ENCODE results near the gene SLC25A41.
A peak's percentile ranks its signal among the peaks of the same experiment; 100 is the strongest.

The SLC25A41 gene

GRCh38 chr19:6424939-6425731 is 8.4 kb downstream of the SLC25A41 start:
- ChIA-PET POLR2A (interaction anchor here (0.7 to 2.4 kb wide), 16 partner anchors 9 to 96 kb away, joined by 3 to 14 read pairs (median 4); partner anchors contain the start of genes ALKBH7, CLPP, GTF2F1 and SLC25A23), CTCF (no interaction called here)
- TF ChIP-seq ZNF384 (IDR thresholded peaks at IDR 0.05), result no peak
- TF ChIP-seq ARNT (IDR thresholded peaks at IDR 0.05), result no peak
- peak; percentile 37; the same call in 1 of the 2 replicates for TF ChIP-seq LEF1 (IDR thresholded peaks at IDR 0.05; ENCODE audit: borderline replicate concordance)
- no peak for TF ChIP-seq FOXK2 (IDR thresholded peaks at IDR 0.05)
- TF ChIP-seq BHLHE40 (IDR thresholded peaks at IDR 0.05; ENCODE audit: borderline replicate concordance), result no peak
- TF ChIP-seq FOXA1 (IDR thresholded peaks at IDR 0.05), result no peak
- peak; percentile 100 for TF ChIP-seq PKNOX1 (IDR thresholded peaks at IDR 0.05)
- TF ChIP-seq L3MBTL2 (conservative IDR thresholded peaks at IDR 0.05), result peak; percentile 100
- no peak; the same call in 1 of the 2 replicates for TF ChIP-seq FOXM1 (IDR thresholded peaks at IDR 0.05; ENCODE audit: borderline replicate concordance)
- TF ChIP-seq SP1 (IDR thresholded peaks at IDR 0.05), result peak; percentile 50
- DNase-seq (ENCODE audit: extremely low spot score), result peak; percentile 95

GRCh38 chr19:6424195-6424938 is 9.2 kb downstream of the SLC25A41 start, which contains the start of gene KHSRP:
TSS of gene KHSRP (minus strand) at chr19:6424811. CDS start at chr19:6424701, 110 bp downstream.
- POLR2A ChIA-PET, result interaction anchor here (0.5 to 2.4 kb wide), 18 partner anchors 9 to 556 kb away, joined by 3 to 14 read pairs (median 4); partner anchors contain the start of genes ALKBH7, CLPP, GTF2F1 and SLC25A23
- CTCF ChIA-PET, result interaction anchor here (0.5 kb wide), 1 partner anchor 15 kb away, joined by 5 read pairs; no protein-coding TSS in a partner anchor
- TF ChIP-seq LEF1 (IDR thresholded peaks at IDR 0.05; ENCODE audit: borderline replicate concordance) (no peak), HDGF (IDR thresholded peaks at IDR 0.05; ENCODE audit: borderline replicate concordance) (no peak), FOXM1 (IDR thresholded peaks at IDR 0.05; ENCODE audit: borderline replicate concordance) (peak; percentile 68; the same call in 1 of the 2 replicates), BHLHE40 (IDR thresholded peaks at IDR 0.05; ENCODE audit: borderline replicate concordance) (no peak)
- no peak for DNase-seq (ENCODE audit: extremely low spot score)

GRCh38 chr19:6423499-6424194 is 9.9 kb downstream of the SLC25A41 start:
- CTCF ChIA-PET, result interaction anchor here (0.5 kb wide), 1 partner anchor 14 kb away, joined by 5 read pairs; no protein-coding TSS in a partner anchor
- no peak for TF ChIP-seq SP1 (IDR thresholded peaks at IDR 0.05)
- peak; percentile 53 for DNase-seq (ENCODE audit: extremely low spot score)
- POLR2A ChIA-PET, result interaction anchor here (0.5 to 2.4 kb wide), 3 partner anchors 30 to 555 kb away, joined by 3 to 14 read pairs (median 4); partner anchors contain the start of gene ALKBH7

GRCh38 chr19:6421075-6422014 is 12.2 kb downstream of the SLC25A41 start:
- POLR2A ChIA-PET, result interaction anchor here (0.6 kb wide), 1 partner anchor 12 kb away, joined by 3 read pairs; no protein-coding TSS in a partner anchor
- CTCF ChIA-PET, result no interaction called here

GRCh38 chr19:6418562-6418932 is 15.0 kb downstream of the SLC25A41 start:
- ChIA-PET POLR2A (no interaction called here), CTCF (no interaction called here)
- DNase-seq (ENCODE audit: extremely low spot score), result no peak
- TF ChIP-seq LEF1 (IDR thresholded peaks at IDR 0.05; ENCODE audit: borderline replicate concordance), result no peak
- no peak for TF ChIP-seq SUZ12 (IDR thresholded peaks at IDR 0.05)
- TF ChIP-seq SP1 (IDR thresholded peaks at IDR 0.05), result no peak
- no peak for TF ChIP-seq ELF4 (IDR thresholded peaks at IDR 0.05)
- no peak for TF ChIP-seq NFRKB (IDR thresholded peaks at IDR 0.05)
- no peak for TF ChIP-seq CTBP1 (IDR thresholded peaks at IDR 0.05; ENCODE audit: borderline replicate concordance)
- no peak for TF ChIP-seq FOXM1 (IDR thresholded peaks at IDR 0.05; ENCODE audit: borderline replicate concordance)
- TF ChIP-seq BHLHE40 (IDR thresholded peaks at IDR 0.05; ENCODE audit: borderline replicate concordance), result no peak
- TF ChIP-seq ARNT (IDR thresholded peaks at IDR 0.05), result no peak
- no peak for TF ChIP-seq TARDBP (IDR thresholded peaks at IDR 0.05)
- TF ChIP-seq PKNOX1 (IDR thresholded peaks at IDR 0.05), result no peak
- TF ChIP-seq ZNF384 (IDR thresholded peaks at IDR 0.05), result no peak
- no peak for TF ChIP-seq FOXK2 (IDR thresholded peaks at IDR 0.05)
- TF ChIP-seq FOXA1 (IDR thresholded peaks at IDR 0.05), result no peak
- TF ChIP-seq HDGF (IDR thresholded peaks at IDR 0.05; ENCODE audit: borderline replicate concordance), result no peak

More at GRCh38 chr19:6421075-6422014, 12.2 kb downstream of the SLC25A41 start:
- no peak for DNase-seq (ENCODE audit: extremely low spot score)
- TF ChIP-seq TARDBP (IDR thresholded peaks at IDR 0.05), result no peak
- no peak for TF ChIP-seq SP1 (IDR thresholded peaks at IDR 0.05)
- no peak for TF ChIP-seq PKNOX1 (IDR thresholded peaks at IDR 0.05)
- no peak for TF ChIP-seq ELF4 (IDR thresholded peaks at IDR 0.05)
- no peak for TF ChIP-seq CTBP1 (IDR thresholded peaks at IDR 0.05; ENCODE audit: borderline replicate concordance)
